HK-2 (cell line): Measurements from ENCODE around the gene PTGES.
"Not testable (repeated sequence)": the region's sequence is repeated elsewhere in the genome, so short reads cannot be mapped to it uniquely, and the experiment has no call there.

Experiments
- DNase-seq: peaks from one replicate; pipeline ENCODE4 v3.0.0-alpha.2; 2018; ENCODE audit not compliant: unreplicated experiment

The PTGES gene

DNA sequence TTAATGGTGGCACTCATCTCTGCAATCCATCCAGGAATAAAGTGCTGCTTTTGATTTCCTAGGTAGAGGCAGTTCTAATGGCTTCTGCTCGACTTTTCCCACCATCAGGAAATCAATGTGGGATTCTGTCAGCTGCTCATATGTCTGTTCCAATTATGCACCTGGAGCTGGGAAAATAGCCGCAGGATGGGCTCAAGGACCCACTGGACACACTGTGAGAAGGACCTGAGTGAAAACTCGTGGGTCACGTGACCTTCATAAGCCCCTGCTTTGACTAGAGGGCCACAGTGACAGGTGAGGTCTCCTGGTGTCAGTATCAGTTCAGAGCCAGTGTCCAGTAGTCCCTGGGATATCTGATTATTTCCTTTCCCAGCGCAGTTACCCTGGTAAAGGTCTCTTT is 17.9 kb upstream of the PTGES start:
- DNase-seq: no peak

DNA sequence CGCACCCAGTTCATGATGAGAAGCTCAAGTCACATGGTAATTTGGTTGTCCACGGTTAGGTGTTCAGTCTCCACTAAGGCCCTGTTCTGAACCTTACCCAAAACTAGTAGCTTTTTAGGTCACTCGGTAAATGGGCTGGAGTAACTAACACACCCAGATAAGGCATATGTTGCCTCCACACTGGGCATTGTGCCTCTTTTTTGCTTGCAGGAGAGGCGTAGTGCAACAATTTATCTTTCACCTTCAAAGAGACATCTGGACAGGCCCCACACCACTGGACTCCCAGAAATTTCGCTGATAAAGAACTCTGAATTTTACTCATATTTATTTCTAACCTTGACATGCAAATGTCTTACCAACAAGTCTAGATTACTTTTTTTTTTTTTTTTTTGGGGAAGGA is 16.8 kb upstream of the PTGES start:
- no peak for DNase-seq

DNA sequence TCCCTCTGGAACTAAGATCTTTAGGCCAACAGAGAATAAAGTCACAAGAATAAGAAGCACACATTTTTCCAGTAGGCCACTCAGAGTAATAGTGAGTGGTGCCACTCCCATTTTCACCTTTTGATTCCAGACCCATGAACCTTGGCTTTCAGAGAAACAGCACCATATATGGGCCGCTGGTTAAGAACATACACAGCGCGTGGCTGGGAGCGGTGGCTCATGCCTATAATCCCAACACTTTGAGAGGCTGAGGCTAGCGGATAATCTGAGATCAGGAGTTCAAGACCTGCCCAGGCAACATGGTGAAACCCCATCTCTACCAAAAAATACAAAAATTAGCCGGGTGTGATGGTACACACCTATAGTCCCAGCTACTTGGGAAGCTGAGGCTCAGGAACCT is 15.6 kb upstream of the PTGES start:
- no peak for DNase-seq

DNA sequence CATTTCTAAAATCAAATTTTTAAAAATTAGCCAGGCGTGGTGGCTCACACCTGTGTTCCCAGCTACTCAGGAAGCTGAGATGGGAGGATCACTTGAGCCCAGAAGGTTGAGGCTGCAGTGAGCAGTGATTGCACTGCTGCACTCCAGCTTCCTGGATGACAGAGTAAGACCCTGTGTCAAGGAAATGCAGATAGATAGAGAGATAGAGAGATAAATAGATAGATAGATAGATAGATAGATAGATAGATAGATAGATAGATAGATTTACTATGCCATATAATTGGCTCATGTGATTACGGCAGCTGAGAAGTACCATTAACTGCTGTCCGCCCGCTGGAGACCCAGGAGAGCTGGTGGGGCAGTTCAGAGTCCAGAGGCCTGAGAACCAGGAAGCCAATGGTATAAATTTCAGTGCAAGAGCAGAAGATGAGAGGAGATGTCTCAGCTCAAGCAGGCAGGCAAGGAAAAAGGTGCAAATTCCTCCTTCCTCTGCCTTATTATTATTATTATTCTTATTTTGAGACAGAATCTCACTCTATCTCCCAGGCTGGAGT is 13.0 kb upstream of the PTGES start:
- DNase-seq: no peak

DNA sequence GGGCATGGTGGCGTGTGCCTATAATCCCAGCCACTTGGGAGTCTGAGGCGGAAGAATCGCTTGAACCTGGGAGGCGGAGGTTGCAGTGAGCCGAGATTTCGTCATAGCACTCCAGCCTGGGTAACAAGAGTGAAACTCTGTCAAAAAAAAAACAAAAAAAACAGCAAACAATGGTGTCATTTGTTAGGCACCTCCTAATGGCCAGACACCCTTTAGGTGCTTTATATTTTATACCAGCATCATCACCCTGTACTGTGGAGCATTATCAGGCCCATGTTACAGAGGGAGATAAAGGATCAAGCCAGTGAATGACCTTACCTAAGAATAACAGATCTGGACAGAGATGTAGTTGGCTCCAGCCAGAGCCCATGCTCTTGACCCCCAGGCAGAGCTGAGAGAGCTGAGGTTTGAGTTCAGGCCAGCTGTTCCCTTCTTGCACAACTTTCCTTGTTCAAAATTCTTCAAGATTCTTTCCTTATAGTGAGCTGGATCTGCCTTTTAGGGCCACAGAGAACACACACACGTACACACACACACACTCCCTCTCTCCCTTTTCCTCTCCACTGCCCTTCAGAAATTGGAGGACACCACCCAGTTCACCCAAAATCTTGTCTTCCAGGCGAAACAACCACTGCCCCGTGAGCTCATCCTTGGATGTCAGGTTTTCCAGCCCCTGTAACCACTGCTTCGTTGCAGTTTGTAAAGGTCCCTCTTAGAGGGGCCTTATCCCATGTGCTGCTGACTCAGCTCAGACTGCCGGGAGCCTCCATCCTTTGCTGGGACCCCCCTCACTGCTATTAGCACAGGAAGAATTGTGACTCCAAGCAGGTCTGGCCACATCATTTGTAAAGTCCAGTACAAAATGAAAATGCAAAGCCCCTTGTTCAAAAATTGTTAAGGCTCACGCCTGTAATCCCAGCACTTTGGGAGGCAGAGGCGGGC is 10.4 kb upstream of the PTGES start:
- no peak for DNase-seq

DNA sequence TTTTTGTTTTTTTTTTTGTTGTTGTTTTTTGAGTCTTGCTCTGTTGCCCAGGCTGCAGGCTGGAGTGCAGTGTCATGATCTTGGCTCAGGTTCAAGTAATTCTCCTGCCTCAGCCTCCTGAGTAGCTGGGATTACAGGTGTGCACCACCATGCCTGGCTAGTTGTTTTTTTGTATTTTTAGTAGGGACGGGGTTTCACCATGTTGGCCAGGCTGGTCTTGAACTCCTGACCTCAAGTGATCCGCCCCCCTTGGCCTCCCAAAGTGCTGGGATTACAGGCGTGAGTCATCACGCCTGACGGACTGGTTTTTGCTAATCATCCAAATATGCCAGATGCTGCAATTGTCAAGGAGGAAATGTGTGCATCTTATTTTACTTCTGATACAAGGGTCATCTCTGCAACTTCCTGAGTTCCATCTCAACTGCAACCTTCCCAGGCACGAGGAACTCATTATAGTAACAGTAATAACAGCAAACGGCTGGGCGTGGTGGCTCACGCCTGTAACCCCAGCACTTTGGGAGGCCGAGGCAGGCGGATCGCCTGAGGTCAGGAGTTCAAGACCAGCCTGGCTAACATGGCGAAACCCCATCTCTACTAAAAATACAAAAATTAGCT is 9.6 kb upstream of the PTGES start:
- peak; percentile 42 for DNase-seq

DNA sequence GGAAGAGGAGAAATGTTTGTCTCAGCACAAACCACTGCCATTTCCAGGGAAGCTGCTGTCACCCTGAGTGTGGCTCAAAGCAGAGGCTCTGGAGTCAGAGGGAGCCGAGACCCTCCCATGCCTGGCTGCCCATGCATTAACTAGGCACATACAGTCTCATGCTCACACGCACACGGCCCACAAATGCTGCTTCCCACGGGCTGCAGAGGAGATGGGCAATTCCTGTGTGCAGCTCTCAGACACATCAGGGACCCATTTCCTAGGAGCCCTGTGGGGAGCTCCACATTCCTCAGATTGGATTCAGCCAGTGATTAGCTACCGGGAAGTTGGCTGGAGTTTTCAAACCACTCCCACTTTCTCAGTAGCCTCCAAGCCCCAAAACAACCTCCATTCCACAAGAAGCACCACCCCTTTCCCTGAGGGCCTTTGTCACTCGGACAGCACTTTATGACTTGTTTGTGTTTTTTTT is 9.1 kb upstream of the PTGES start:
- DNase-seq: peak; percentile 55

DNA sequence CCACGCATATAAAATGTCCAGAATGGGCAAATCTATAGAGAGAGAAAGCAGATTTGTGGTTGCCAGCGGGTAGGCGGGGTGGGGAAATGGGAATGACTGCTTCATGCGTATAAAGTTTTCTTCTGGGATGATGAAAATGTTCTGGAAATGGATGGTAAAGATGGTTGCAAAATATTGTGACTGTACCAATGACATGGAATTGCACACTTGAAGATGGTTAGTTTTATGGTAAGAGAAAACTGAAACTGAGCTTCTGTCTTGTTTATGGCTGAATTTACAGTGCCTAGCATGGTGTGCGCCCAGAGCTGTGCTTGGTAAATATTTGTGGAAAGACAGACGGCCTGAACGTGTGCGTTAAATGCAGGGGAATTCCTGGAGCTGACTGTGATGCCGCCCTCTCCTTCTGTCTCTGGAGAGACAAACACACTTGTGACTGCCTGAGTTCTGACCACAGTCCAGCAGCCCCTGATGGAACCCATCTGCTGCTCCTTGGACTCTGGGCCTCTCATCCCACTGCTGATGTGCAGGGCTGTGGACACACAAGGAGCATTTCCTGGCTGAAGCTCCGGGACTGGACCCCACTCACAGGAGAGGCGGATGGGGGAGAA is 8.6 kb upstream of the PTGES start:
- DNase-seq: no peak

DNA sequence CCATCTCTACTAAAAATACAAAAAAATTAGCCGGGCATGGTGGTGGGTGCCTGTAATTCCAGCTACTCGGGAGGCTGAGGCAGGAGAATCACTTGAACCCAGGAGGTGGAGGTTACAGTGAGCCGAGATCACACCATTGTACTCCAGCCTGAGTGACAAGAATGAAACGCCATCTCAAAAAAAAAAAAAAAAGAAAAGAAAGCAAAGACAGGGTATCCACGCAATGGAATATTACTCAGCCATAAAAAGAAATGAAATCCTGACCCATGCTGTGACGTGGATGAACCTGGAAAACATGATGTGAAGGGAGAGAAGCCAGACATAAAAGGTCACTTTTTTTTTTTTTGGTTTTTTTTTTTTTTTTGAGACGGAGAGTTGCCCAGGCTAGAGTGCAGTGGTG is 7.9 kb upstream of the PTGES start:
- DNase-seq: not testable (repeated sequence)

DNA sequence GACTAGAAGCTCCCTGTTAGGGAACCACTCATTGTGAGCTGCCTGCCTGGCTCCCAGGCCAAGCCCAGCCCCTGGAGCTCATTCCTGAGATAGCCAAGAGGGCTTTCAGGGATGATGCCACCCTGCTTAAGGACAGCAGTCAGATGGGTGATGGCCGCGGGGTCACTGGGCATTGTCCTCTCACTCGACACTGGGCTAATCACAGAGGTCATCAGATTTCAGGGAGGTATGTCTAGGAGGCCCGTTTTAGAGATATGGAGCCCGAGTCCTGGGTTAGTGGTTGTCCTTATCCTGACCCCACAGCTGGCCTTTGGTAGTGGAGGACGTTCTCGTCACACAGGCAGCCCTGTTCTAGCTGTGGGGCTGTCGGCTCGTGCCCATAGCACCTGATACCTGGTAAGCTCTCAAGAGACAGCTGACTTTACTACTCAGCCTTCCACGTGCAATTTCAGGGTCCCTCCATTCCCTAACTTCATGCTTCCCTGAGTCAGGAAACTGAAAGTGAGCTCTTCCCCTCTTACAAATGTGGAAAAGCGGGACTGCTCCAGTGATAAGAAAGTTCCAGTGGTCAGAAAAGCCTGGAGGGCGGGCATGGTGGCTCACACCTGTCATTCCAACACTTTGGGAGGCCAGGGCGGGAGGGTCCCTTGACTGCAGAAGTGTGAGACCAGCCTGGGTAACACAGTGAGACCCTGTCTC is 7.1 kb upstream of the PTGES start:
- DNase-seq: no peak

DNA sequence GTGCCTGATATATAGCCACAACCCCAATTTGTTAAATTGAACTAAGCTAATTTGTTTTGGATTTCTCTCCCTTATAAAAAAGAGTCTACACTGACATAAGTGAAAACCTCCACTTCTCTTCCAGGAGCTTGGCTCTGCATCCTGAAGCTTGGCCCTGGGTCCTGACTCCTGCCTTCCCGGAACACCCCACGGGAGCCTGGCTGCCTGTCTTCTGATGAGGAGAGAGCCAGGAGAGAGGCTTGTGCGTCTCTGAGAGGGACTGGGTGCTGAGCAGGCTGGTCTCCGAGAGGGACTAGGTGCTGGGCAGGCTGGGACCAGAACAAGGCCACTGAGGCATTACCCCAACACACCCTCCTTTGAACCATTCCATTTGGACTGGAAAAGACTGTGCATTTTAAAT is 6.5 kb upstream of the PTGES start:
- no peak for DNase-seq

DNA sequence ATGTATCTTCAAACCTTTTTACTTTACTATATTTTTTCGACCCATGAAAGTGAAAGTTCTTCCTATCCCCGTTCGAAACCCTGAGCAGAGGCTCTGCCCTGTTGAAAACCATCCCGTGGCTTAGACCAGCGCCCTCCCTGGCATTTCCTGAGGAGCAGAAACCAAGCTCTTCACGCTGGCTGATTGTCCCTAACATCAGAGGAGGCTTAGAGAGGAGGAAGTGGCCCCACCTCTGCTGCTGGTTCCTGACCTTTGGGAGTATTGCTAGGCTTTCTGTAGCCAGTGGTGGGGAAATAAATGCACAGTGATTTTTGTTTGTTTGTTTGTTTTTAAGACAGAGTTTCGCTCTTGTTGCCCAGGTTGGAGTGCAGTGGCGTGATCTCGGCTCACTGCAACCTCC is 4.2 kb upstream of the PTGES start:
- DNase-seq: no peak

DNA sequence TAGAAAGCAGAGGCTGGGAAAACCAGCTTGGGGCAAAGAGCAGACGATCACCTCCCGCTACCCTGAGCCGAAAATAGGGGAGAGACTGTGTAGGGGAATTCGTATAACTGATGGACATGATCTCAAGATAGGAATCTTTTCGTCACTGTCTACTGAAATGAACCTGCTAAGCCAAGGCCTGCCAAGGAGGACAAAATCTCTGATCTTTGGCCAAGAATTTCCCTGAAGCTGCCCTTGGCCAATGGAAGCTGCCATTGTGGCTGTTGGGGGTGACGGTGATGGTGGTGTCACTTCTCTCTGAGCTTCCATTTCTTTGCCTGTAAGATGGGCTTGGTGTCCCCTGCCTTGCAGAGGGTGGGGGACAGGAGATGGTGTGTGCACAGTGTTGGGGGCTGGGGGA is 3.3 kb upstream of the PTGES start:
- DNase-seq: no peak

DNA sequence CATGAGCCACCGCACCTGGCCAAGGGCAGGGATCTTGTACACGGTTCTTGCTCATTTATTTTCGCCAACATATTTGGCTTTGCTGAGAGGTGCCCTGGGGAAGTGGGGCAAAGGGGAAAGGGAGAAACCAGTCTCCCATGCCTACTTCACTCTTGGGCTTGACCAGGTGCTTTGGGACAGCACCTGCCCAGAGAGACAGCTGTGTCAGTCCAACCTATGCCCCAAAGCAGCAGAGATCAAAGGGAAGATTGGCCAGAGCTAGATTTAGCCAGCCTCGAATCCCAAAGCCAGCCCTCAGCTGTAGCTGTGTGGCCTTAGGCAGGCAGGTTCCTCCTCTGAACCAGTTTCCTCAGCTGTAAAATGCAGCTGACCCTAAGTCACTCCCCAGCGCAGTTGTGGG is 2.3 kb upstream of the PTGES start:
- no peak for DNase-seq

DNA sequence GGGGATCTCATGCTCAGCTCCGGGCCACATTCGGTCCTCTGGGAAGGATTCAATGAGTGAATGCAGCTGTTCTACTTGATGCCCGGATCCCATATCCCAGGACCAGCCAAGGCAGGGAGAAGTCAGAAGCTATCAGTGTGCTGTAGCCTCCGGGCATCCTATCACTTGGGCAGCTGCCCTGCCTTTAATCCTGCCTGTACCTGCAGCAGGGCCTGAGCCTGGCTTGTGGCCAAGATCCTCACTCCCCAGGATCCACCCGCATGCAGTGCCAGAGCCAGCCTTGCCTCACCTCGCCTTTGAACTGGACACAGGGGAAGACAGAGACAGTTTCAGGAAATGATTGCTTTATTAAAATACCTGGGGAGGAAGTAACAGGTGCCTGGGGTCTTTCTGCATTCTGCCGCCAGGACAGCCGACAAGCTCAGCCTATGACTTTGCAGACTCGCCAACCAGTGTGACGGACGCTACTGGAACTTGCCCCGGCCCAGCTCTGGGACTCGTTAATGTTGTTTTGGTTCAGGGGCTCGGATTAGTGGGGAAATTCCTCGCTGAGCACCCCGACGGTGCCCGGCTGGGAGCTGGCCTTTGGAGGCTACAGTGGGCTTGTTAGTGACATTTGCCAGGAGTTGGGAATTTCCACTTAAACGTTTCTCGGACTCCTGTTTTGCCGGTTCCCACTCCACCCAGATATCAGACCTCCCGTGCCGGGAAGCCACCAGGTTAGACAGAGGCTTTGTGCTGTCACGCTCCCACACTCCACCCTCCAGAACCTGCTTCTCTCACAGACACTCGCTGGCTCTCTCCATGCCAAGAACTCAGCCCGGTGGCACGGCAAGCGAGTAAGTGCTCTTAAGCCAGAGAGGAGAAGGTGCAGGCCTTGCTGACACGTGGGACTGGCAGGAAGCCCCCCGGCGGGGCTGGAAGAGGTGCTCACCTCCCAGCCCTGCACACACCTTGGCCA is 721 bp downstream of the PTGES start:
- DNase-seq: no peak

DNA sequence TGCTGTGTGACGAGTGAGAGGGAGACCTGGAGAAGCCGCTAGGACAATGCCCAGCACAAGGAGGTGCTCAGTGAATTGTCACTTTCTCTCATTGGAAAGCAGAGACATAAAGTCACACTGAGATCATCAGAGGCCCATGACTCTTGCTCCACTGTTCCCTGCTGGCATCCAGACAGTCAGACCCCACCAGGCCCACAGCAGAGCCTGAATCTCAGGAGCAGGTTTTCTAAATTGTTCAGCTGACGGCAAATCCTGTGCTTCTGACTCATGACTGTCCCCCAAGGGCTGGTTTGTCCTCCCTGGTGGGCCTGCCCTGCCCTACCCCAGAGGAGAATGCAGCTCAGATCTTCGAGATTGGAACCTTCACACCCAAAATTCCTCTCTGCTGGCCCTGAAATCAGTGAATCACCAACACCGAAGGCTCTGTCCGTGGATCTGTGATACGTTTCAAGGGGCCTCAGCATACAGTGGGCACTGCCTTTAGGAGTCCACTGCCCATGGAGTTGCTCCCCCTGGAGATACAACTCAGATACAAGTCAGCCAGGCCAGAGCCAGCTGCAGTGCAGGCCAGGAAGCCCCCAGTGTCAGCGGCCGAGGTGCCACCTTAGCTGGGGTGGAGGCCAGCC is 2.7 kb downstream of the PTGES start:
- no peak for DNase-seq

DNA sequence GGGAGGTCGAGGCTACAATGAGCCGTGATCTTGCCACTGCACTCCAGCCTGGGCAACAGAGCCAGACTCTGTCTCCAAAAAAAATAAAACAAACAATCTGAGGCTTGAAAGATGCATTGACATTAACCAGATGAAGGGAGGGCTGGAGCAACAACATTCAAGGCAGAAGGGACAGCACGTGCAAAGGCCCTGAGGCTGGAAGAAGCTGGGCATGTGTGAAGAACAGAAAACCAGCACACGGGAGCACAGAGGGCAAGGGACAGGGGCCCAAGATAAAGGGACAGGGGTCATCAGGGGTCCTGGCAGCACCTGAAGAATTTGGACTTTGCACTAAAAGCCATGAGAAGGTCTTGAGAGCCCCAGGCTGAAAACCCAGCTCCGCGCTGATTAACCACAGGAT is 3.3 kb downstream of the PTGES start:
- DNase-seq: no peak

DNA sequence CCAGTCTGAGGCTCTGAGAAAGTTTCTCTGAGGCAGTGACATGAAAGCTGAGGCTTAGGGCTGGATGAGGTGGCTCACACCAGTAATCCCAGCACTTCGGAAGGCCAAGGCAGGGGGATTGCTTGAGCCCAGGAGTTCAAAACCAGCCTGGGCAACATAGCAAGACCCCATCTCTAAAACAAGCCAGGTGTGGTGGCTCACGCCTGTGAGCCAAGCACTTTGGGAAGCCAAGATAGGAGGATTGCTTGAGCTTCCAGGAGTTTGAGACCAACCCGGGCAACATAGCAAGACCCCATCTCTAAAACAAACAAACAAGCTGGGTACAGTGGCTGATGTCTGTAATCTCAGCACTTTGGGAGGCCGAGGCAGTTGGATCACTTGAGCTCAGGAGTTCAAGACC is 3.8 kb downstream of the PTGES start:
- not testable (repeated sequence) for DNase-seq

DNA sequence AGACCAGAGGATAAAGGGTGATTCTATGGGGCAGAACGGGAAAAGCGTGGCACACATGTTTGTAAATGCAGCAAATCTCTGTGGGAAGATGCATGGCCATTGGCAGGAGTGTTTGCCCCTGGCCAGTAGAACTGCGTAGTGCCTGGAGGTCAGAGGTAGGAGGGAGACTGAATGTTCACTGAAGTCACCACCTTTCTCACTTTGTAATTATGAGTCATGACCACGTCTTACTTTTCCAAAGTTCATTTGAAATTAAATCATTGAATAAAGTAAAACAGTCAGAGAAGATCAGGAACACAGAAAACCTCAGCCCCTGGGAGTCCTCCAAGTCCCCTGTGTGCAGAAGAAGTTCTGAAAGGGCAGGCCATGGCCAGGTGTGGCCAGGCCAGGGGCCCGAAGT is 4.6 kb downstream of the PTGES start:
- no peak for DNase-seq

DNA sequence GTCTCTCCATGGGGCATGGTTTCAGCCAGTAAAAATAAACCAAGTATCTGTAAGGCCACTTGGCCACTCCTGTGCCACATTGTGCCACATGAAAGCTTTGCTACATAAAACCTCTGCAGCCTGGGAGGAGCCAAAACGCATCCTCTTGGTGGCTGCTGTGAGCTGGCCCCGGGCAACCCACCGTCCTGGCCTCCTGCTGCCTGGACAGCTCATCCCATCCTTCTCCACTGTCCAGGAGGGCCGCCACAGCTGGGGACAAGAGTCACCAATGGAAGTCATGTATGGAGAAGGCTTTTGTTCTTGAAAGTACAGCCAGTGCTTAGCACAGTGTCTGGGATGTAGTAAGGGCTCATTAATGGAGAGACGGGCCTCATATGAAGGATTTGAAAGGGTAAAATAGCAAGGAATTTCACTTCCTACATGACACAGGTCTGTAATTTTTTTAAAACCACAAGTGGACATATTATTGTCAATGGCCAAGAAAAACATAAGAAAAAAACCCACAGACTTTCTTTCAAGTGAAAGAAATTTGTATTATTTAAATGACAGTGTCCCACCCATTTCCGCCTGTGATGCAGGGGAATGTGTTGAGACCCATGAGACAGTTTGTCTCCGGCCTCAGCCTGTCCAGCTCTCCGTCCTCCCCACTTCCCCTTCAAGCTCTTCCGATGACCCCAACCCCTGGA is 6.6 kb downstream of the PTGES start:
- DNase-seq: no peak
